Neural progenitor cell (in vitro differentiated cells): ENCODE results near the gene PGF. TPM values are rescaled to one million over a fixed set of nuclear protein-coding genes. Genes with fewer than 3 reads are reported as not detected.

Source experiments
- DNase-seq: peaks from one replicate; pipeline ENCODE4 v3.0.0-alpha.2; 2016; ENCODE audit warnings: low spot score
- H2AFZ ChIP-seq: fragments of 200-600 bp; sonication (generic); replicated peaks from 2 replicates; pipeline ENCODE4 v1.6.1; 2016; ENCODE audit warnings: antibody characterized with exemption
- H3F3A ChIP-seq: fragments of 200-600 bp; sonication (generic); 2 replicates; pipeline ENCODE4 v1.6.1; 2016; ENCODE audit warnings: antibody characterized with exemption, low read depth
- H3K27ac ChIP-seq: fragments of 200-600 bp; sonication (generic); 2 replicates; pipeline ENCODE4 v1.5.1; 2016; ENCODE audit warnings: mild to moderate bottlenecking
- H3K27me3 ChIP-seq: fragments of 200-600 bp; sonication (generic); 2 replicates; pipeline ENCODE4 v1.6.1; 2016; ENCODE audit warnings: mild to moderate bottlenecking, moderate library complexity
- H3K36me3 ChIP-seq: fragments of 200-600 bp; sonication (generic); 2 replicates; pipeline ENCODE4 v1.5.1; 2016
- H3K4me1 ChIP-seq: fragments of 200-600 bp; sonication (generic); 2 replicates; pipeline ENCODE4 v1.6.1; 2016; ENCODE audit warnings: mixed run types
- H3K4me2 ChIP-seq: fragments of 200-600 bp; sonication (generic); 2 replicates; pipeline ENCODE4 v1.6.1; 2016
- H3K4me3 ChIP-seq: fragments of 200-600 bp; sonication (generic); 2 replicates; pipeline ENCODE4 v1.5.1; 2016
- H3K79me2 ChIP-seq: fragments of 200-600 bp; sonication (generic); 2 replicates; pipeline ENCODE4 v1.6.1; 2016; ENCODE audit warnings: low read depth
- H3K9ac ChIP-seq: fragments of 200-600 bp; sonication (generic); 2 replicates; pipeline ENCODE4 v1.6.1; 2016
- H3K9me3 ChIP-seq: fragments of 200-600 bp; sonication (generic); 2 replicates; pipeline ENCODE4 v1.5.1; 2016; ENCODE audit warnings: low read depth
- H4K20me1 ChIP-seq: fragments of 200-600 bp; sonication (generic); 2 replicates; pipeline ENCODE4 v1.6.1; 2016; ENCODE audit warnings: low read depth
- H3K27ac Mint-ChIP-seq: 3 replicates; pipeline ENCODE4 v1.8.0; 2021; ENCODE audit warnings: mixed read lengths
- H3K27me3 Mint-ChIP-seq: 2 replicates; pipeline ENCODE4 v1.8.0; 2022; ENCODE audit warnings: low read depth, mild to moderate bottlenecking, inconsistent platforms, moderate library complexity, mixed read lengths; ENCODE audit not compliant: insufficient read depth
- H3K36me3 Mint-ChIP-seq: 3 replicates; pipeline ENCODE4 v1.8.0; 2021; ENCODE audit warnings: mixed read lengths
- H3K4me1 Mint-ChIP-seq: 3 replicates; pipeline ENCODE4 v1.8.0; 2021; ENCODE audit warnings: mixed read lengths
- H3K4me3 Mint-ChIP-seq: 3 replicates; pipeline ENCODE4 v1.8.0; 2021; ENCODE audit warnings: mild to moderate bottlenecking, moderate library complexity, mixed read lengths
- H3K9me3 Mint-ChIP-seq: 3 replicates; pipeline ENCODE4 v1.8.0; 2020; ENCODE audit warnings: mixed read lengths
- EZH2 ChIP-seq: fragments of 200-600 bp; sonication (generic); IDR thresholded peaks from 2 replicates; pipeline ENCODE4 v1.6.1; 2017; ENCODE audit warnings: antibody characterized with exemption, mild to moderate bottlenecking, moderate library complexity
- EZH2phosphoT487 ChIP-seq: fragments of 200-600 bp; sonication (generic); IDR thresholded peaks from 2 replicates; pipeline ENCODE4 v1.6.1; 2017; ENCODE audit warnings: antibody characterized with exemption
- total RNA-seq: library from RNA; depleted of rRNA; stranded (reverse); fragments of >200 nt; gene quantifications from 2 replicates; pipeline ENCODE4 v1.2.3, GENCODE V29; 2015; ENCODE audit warnings: low replicate concordance
- TF ChIP-seq, protein P1 (sequence below): fragments of 200-600 bp; sonication (generic); IDR thresholded peaks from 2 replicates; pipeline ENCODE4 v1.5.1; 2017; ENCODE audit warnings: antibody characterized with exemption, mild to moderate bottlenecking

Gene PGF
- total RNA-seq, 1 donor from 2014 or later: 1.0 TPM

- no peaks in the 10 kb centered on the region for H3K36me3 ChIP-seq
- no peaks in the 10 kb centered on the region for H3K79me2 ChIP-seq
- no peaks in the 10 kb centered on the region for H4K20me1 ChIP-seq
- H3F3A ChIP-seq: no peaks in the 10 kb centered on the region
- no peak overlapping the region for H2AFZ ChIP-seq
- no peak overlapping the region for H3K9ac ChIP-seq
- peak overlapping the region; percentile 72 for H3K27ac Mint-ChIP-seq
- H3K27me3 ChIP-seq: peaks cover 5% of the 10 kb centered on the region
- peaks cover 15% of the 10 kb centered on the region for H3K4me1 ChIP-seq
- no peak overlapping the region for H3K4me3 Mint-ChIP-seq
- H3K27ac ChIP-seq: no peak overlapping the region
- no peak for DNase-seq
- H3K4me1 Mint-ChIP-seq: peaks cover 21% of the 10 kb centered on the region
- no peak overlapping the region for H3K4me2 ChIP-seq
- TF ChIP-seq EZH2phosphoT487 (no peak), EZH2 (no peak)
- TF ChIP-seq, protein P1, sequence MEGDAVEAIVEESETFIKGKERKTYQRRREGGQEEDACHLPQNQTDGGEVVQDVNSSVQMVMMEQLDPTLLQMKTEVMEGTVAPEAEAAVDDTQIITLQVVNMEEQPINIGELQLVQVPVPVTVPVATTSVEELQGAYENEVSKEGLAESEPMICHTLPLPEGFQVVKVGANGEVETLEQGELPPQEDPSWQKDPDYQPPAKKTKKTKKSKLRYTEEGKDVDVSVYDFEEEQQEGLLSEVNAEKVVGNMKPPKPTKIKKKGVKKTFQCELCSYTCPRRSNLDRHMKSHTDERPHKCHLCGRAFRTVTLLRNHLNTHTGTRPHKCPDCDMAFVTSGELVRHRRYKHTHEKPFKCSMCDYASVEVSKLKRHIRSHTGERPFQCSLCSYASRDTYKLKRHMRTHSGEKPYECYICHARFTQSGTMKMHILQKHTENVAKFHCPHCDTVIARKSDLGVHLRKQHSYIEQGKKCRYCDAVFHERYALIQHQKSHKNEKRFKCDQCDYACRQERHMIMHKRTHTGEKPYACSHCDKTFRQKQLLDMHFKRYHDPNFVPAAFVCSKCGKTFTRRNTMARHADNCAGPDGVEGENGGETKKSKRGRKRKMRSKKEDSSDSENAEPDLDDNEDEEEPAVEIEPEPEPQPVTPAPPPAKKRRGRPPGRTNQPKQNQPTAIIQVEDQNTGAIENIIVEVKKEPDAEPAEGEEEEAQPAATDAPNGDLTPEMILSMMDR: no peak
- peaks cover 5% of the 10 kb centered on the region for H3K27me3 Mint-ChIP-seq
- H3K4me3 ChIP-seq: no peak overlapping the region
- H3K9me3 ChIP-seq: no peaks in the 10 kb centered on the region
- no peaks in the 10 kb centered on the region for H3K36me3 Mint-ChIP-seq
- H3K9me3 Mint-ChIP-seq: no peaks in the 10 kb centered on the region
Measured at GRCh38 chr14:74963178-74963704, 7.8 kb upstream of the PGF start.

- Histone ChIP-seq H3K4me3 (no peak overlapping the region), H4K20me1 (no peaks in the 10 kb centered on the region), H3K9me3 (no peaks in the 10 kb centered on the region), H3K27me3 (peaks cover 13% of the 10 kb centered on the region), H3K4me1 (peaks cover 15% of the 10 kb centered on the region), H3K4me2 (peak overlapping the region; percentile 48), H3K9ac (no peak overlapping the region), H2AFZ (no peak overlapping the region), H3F3A (no peaks in the 10 kb centered on the region), H3K36me3 (no peaks in the 10 kb centered on the region), H3K27ac (no peak overlapping the region), H3K79me2 (no peaks in the 10 kb centered on the region)
- no peak for DNase-seq
- Mint-ChIP-seq H3K27me3 (peaks cover 7% of the 10 kb centered on the region), H3K4me1 (peaks cover 21% of the 10 kb centered on the region), H3K4me3 (no peak overlapping the region), H3K9me3 (no peaks in the 10 kb centered on the region), H3K36me3 (no peaks in the 10 kb centered on the region), H3K27ac (peak overlapping the region; percentile 26)
- TF ChIP-seq EZH2: no peak
- TF ChIP-seq EZH2phosphoT487: no peak
- TF ChIP-seq, protein P1: no peak
Measured at GRCh38 chr14:74962493-74962892, 7.1 kb upstream of the PGF start.

DNA sequence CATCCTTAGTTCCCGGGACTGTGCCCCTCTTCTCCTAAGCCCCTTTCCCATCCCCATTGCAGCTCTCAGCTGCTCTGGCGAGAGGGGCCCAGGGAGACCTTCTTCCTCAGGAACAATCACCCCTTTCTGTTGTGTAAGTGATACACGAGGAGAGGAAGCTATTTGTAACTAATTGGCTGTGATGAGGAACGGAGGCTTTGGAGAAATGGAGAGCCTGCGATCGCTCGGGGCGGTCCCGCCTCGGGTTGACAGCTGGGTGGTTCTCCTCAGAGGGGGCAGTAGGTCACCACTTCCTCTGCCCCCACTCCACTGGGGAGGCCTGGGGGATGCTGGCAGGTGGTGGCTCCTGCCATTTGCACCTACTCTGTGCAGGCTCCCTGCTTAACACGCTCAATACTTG is 6.6 kb upstream of the PGF start:
- Histone ChIP-seq H3K9ac (no peak overlapping the region), H3K4me2 (peak overlapping the region; percentile 48), H3K27me3 (peaks cover 17% of the 10 kb centered on the region), H3K4me3 (no peak overlapping the region), H3F3A (no peaks in the 10 kb centered on the region), H3K36me3 (no peaks in the 10 kb centered on the region), H2AFZ (no peak overlapping the region), H3K27ac (no peak overlapping the region), H3K4me1 (peaks cover 15% of the 10 kb centered on the region), H3K79me2 (no peaks in the 10 kb centered on the region), H4K20me1 (no peaks in the 10 kb centered on the region), H3K9me3 (no peaks in the 10 kb centered on the region)
- H3K27me3 Mint-ChIP-seq: peaks cover 7% of the 10 kb centered on the region
- peaks cover 23% of the 10 kb centered on the region for H3K4me1 Mint-ChIP-seq
- no peak for DNase-seq
- no peaks in the 10 kb centered on the region for H3K36me3 Mint-ChIP-seq
- H3K4me3 Mint-ChIP-seq: no peak overlapping the region
- TF ChIP-seq EZH2phosphoT487: no peak
- TF ChIP-seq, protein P1: no peak
- TF ChIP-seq EZH2: no peak
- H3K9me3 Mint-ChIP-seq: no peaks in the 10 kb centered on the region
- H3K27ac Mint-ChIP-seq: peak overlapping the region; percentile 26
